NCI-H82 treated with DMSO at 0.1 percent for 48 hours (cell line): ENCODE measurements around the gene AGXT.

Experiments used
- DNase-seq: peaks from one replicate; lab custom pipeline; 2025; ENCODE audit not compliant: unreplicated experiment; lab: John Stamatoyannopoulos, UW

AGXT gene

GRCh38 chr2:240914645-240915525, 46.3 kb downstream of the AGXT start:
- no peak for DNase-seq

GRCh38 chr2:240915526-240916341, 47.1 kb downstream of the AGXT start:
- no peak for DNase-seq

GRCh38 chr2:240916571-240917008, 48.0 kb downstream of the AGXT start:
- no peak for DNase-seq

DNA sequence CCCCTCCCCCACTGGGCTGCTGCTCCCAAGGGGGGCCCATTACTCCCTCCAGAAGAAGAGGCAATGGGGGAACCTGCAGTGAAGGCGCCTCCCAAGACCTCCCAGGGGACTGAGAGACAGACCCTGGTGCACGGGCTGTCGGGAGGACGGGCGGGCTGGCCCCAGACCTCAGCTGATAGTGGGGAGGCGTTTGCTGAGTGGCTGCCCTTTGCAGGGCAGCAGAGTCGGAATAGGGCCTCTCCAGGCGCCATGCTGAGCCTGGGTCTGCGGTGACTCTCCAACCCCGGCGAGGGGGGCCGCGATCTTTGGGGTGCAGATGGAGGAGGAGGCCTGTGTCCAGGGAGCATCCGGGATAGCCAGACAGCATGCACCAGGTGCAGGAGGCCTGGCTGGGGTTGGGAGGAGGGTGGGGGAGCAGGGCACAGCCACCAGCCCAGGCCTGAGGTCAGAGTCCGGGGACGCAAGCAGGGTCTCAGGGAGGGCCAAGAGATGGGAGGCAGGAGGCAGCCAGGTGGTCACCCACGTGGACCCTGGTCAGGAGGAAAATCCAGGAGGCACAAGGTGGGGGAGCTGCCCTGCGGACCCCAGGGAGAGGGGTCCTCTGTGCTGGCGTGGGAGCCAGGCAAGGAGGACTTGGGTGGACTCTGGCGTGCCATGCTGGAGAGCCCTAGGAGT, 48.5 kb downstream of the AGXT start:
- DNase-seq: no peak

DNA sequence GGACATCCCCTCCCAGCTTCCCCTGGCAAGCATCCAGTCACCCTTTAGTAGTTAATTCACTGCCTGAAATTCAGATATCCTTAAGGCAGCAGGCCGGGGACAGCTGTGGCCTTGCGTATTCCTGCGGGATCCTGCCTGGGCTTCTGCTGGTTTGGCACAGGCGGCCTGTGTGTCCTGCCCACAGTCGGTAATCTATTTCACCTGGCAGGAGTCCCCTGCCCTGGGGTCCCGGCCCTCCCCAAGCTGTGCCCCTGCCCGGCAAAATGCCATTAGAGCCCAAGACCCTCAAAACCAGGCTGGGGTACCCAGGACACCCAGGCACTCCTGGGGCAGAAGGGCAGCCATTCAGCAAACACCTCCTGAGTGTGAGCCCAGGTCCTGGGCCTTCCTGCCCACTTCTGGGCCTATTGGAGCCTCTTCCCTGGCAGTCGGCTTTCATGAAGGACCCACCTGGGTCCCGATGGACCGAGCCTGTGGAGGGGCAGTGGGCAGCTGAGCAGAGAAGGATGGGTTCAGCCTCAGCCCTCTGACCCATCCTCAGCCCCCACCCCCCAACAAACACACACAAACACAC, 49.1 kb downstream of the AGXT start:
- DNase-seq: no peak

DNA sequence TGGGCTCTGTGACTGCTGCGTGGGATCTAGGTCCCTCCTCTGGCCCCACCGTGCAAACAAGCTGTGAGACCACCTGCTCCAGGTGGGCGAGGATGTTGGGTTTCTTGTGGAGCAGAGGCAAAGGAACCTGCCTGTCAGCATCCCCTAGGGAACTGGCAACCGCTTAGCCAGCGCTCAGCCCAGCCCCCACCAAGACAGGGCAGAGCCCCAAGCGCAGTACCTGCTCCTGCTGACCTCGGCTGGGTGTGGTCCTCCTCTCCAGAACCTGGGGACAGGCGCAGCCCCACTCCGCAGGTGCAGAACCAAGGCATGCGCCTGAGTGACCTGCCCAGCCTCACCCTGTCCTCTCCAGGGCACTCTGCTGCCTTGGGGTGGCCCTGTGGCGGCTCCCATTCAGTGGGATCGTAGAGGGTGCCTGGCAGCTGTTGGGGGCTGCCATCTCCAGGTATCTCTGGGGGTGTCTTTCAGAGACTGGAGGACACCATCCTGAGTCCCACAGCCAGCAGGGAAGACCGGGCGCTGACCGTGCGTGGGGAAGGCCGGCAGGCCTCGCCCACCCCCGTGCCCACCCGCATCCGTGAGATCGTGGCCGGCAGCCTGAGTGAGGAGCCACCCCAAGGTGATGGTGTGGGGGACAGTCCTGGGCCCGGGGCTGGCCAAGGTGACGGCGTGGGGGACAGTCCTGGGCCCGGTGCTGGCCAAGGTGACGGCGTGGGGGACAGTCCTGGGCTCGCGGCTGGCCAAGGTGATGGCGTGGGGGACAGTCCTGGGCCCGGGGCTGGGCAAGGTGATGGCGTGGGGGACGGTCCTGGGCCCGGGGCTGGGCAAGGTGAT, 49.9 kb downstream of the AGXT start:
- no peak for DNase-seq

- no peak for DNase-seq
These were observed 50.6 kb downstream of the AGXT start for GRCh38 chr2:240919161-240919781.

DNA sequence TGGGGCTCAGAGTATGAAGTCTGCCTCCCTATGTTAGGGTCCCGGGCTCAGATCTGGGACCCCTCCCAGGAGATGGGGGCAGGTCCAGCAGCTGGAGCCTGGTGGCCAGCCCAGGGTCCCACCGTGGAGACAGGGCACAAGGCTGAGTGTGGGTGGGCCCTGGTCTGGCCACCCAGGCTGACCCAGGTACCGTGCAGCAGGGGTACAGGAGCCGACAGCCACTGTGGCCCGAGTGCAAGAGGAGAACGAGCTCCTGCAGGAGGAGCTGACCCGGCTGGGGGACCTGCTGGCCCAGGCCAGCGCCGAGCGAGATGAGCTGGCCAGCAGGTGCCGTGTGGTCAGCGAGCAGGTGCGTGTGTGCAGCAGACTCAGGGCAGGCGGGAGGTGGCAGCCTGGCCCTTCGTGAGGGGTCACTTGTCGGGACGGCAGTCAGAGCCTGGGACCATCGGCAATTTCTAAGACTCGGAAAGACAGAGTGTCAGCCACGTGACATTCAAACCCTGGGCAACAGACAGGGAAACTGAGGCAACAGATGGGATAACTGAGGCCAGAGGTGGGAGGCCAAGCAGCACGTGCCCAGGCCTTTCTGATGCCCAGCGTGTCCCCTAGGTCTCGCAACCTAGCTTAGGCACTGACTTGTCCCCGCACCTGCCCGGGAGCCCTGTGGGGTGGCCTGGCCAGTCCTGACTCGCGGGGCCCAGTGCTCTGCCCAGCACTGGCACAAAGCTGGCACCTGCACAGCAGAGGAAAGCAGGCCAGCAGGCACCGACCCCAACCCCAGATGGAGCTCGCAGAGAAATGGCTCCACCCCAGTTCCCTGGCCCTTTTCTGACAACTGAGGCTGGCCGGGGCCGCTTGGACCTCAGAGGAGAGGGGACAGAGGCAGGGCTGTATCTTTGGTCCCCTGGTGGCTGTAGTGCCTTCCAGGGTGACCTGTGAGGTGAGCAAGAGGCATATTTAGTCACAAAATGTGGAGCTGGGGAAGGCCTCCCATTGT, 51.5 kb downstream of the AGXT start:
- DNase-seq: no peak

- DNase-seq: no peak
These were observed 52.2 kb downstream of the AGXT start for GRCh38 chr2:240920783-240921231.

- DNase-seq: no peak
These were observed 52.8 kb downstream of the AGXT start for GRCh38 chr2:240921311-240921994.

DNA sequence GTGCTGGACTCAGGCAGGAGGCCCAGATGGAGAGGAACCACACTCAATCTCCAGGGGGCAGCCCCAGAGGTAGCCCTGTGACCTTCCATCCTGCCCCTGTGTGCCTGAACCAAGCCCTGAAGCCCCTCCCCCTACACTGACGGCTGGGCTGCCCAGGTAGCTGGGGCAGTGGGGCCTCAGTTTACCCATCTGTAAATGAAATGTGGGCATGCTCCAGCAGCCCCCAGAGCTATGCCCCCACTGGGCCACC, 53.3 kb downstream of the AGXT start:
- DNase-seq: no peak

DNA sequence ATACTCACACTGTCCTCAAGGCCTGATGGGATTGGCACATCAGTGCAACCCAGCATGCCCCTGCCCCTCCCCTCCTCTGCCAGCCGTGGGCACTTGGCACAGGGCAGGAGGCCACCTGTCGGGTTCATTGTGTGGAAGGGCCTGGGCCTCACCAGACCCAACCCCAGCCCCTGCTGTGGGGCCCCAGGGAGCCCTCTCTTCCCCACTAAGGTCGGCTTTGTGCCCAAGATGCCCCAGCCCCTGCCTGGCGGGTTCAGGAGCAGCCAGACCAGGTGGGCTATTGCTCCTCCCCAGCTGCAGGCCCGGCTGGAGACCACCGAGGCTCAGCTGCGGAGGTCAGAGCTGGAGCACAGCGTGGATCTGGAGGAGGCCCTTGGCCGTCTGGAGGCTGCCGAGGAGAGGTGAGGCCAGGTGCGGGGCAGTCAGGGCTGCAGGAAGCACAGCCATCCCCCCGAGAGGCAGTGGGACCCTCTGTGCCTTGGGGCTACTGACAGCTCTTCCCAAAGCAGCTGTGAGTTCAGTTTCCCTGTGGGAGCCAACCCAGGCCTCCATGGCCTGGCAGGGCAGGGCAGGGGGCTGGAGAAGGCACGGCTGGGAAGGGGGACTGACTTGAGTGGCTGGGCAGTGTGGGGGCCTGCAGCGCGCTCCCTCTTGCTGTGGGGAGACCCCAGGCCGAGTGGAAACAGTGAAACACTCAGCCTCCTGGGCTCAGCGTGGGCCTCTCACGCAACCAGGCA, 53.8 kb downstream of the AGXT start:
- no peak for DNase-seq

GRCh38 chr2:240922982-240923537, 54.4 kb downstream of the AGXT start:
- DNase-seq: no peak

GRCh38 chr2:240925191-240925567, 56.6 kb downstream of the AGXT start:
- DNase-seq: no peak

GRCh38 chr2:240925568-240926515, 57.2 kb downstream of the AGXT start:
- no peak for DNase-seq
